Tibial nerve (tissue), 4 donors: ENCODE measurements around the gene KCNJ18. TPM values are rescaled to one million over a fixed set of nuclear protein-coding genes. Genes with fewer than 3 reads are reported as not detected.
"Not testable (repeated sequence)": the region's sequence is repeated elsewhere in the genome, so short reads cannot be mapped to it uniquely, and the experiment has no call there.

ENCODE experiments used
- DNase-seq, 2 donors: peaks; one replicate each; pipeline ENCODE4 v3.0.0-alpha.2; 2019; ENCODE audit warnings: low spot score in 2 of 2
- H3K27ac ChIP-seq, 4 donors: fragments of 200-600 bp; sonication (generic) in 3 of 4; one replicate each; pipeline ENCODE4 v1.5.1; 2017 to 2019; ENCODE audit warnings: mild to moderate bottlenecking in 1 of 4
- H3K27me3 ChIP-seq, 2 donors: fragments of 200-600 bp; sonication (generic) in 1 of 2; one replicate each; pipeline versions ENCODE4 v1.5.1 to v1.6.0; 2017 to 2019
- H3K36me3 ChIP-seq, 3 donors: fragments of 200-600 bp; sonication (generic); one replicate each; pipeline ENCODE4 v1.5.1; 2018 to 2019
- H3K4me1 ChIP-seq, 4 donors: fragments of 200-600 bp; sonication (generic) in 3 of 4; one replicate each; pipeline ENCODE4 v1.5.1; 2017 to 2019
- H3K4me3 ChIP-seq, 4 donors: fragments of 200-600 bp; sonication (generic) in 3 of 4; one replicate each; pipeline ENCODE4 v1.5.1; 2017 to 2019; ENCODE audit warnings: mild to moderate bottlenecking in 1 of 4, moderate library complexity in 1 of 4
- H3K9me3 ChIP-seq, 4 donors: fragments of 200-600 bp; sonication (generic) in 3 of 4; one replicate each; pipeline ENCODE4 v1.5.1; 2017 to 2019
- CTCF ChIP-seq, 5 experiments: fragments of 200-600 bp in 3 of 5; fragments of 450-650 bp in 2 of 5; sonication (generic) in 3 of 5; IDR thresholded peaks; one replicate each; pipeline ENCODE4 v1.5.1; 2016 to 2019; ENCODE audit warnings: antibody characterized with exemption in 5 of 5, mild to moderate bottlenecking in 3 of 5, moderate library complexity in 2 of 5
- EP300 ChIP-seq, 2 donors: sonication (generic); formaldehyde crosslinking; IDR thresholded peaks; one replicate each; pipeline ENCODE4 v1.6.1; 2017; ENCODE audit warnings: antibody characterized with exemption in 2 of 2, mild to moderate bottlenecking in 1 of 2
- POLR2A ChIP-seq, 2 donors: fragments of 450-650 bp; IDR thresholded peaks; one replicate each; pipeline ENCODE4 v1.6.1; 2017; ENCODE audit warnings: antibody characterized with exemption in 2 of 2, mild to moderate bottlenecking in 2 of 2, moderate library complexity in 2 of 2
- WGBS, 2 donors: methylation state at CpG; one replicate each; pipeline ENCODE4 v1.1.5; 2018; 5-methylcytosine and 5-hydroxymethylcytosine counted together
- total RNA-seq, 4 donors: library from RNA; depleted of rRNA; stranded (reverse); fragments of >200 nt; gene quantifications; one replicate each; pipeline ENCODE4 v1.1.0, GENCODE V29; 2016

Gene KCNJ18
- total RNA-seq, 4 donors from 2014 or later, result not detected

GRCh38 chr17:21683897-21684296 lies 8.4 kb upstream of the KCNJ18 start:
- DNase-seq, H3K27ac ChIP-seq, H3K4me3 ChIP-seq, H3K36me3 ChIP-seq, H3K4me1 ChIP-seq, H3K27me3 ChIP-seq: not testable (repeated sequence)
- WGBS, 2 donors, result 79 to 90% methylated on average over 12 to 17 of the region's 18 CpGs
- H3K9me3 ChIP-seq, result peaks cover 0 to 18% (median 0%) of the 10 kb centered on the region in 4 donors

- H3K27me3 ChIP-seq, H3K4me3 ChIP-seq, H3K27ac ChIP-seq, H3K36me3 ChIP-seq, H3K4me1 ChIP-seq, DNase-seq: not testable (repeated sequence)
- 92 to 94% methylated on average over 15 to 18 of the region's 33 CpGs for WGBS, 2 donors
- peaks cover 0 to 18% (median 0%) of the 10 kb centered on the region in 4 donors for H3K9me3 ChIP-seq
These were observed 7.9 kb upstream of the KCNJ18 start for GRCh38 chr17:21684384-21684783.

GRCh38 chr17:21685061-21685795 lies 7.1 kb upstream of the KCNJ18 start:
- not testable (repeated sequence) for H3K4me3 ChIP-seq, H3K4me1 ChIP-seq, H3K27ac ChIP-seq, DNase-seq, H3K27me3 ChIP-seq, H3K36me3 ChIP-seq
- H3K9me3 ChIP-seq, result peaks cover 0 to 15% (median 0%) of the 10 kb centered on the region in 4 donors
- WGBS, 2 donors, result 86 to 88% methylated on average over 38 of the region's 42 CpGs

GRCh38 chr17:21686165-21687015 lies 5.9 kb upstream of the KCNJ18 start:
- DNase-seq, result no peak
- 72 to 74% methylated on average over 23 of the region's 23 CpGs for WGBS, 2 donors
- peaks cover 0 to 14% (median 0%) of the 10 kb centered on the region in 4 donors for H3K9me3 ChIP-seq
- no peaks in the 10 kb centered on the region for H3K36me3 ChIP-seq
- no peak for TF ChIP-seq CTCF (IDR thresholded peaks at IDR 0.05)
- no peak for TF ChIP-seq EP300 (IDR thresholded peaks at IDR 0.05)
- H3K27me3 ChIP-seq, result no peaks in the 10 kb centered on the region
- H3K4me3 ChIP-seq, result no peak overlapping the region
- no peak overlapping the region for H3K27ac ChIP-seq
- H3K4me1 ChIP-seq, result no peaks in the 10 kb centered on the region

- TF ChIP-seq EP300 (IDR thresholded peaks at IDR 0.05) (no peak), POLR2A (IDR thresholded peaks at IDR 0.05) (no peak), CTCF (IDR thresholded peaks at IDR 0.05) (no peak)
- Histone ChIP-seq H3K9me3 (peaks cover 0 to 14% (median 0%) of the 10 kb centered on the region in 4 donors), H3K36me3 (no peaks in the 10 kb centered on the region), H3K4me3 (no peak overlapping the region), H3K27ac (no peak overlapping the region), H3K4me1 (no peaks in the 10 kb centered on the region), H3K27me3 (no peaks in the 10 kb centered on the region)
- no peak for DNase-seq
- WGBS, 2 donors, result 73 to 79% methylated on average over 19 of the region's 19 CpGs
These were observed 5.0 kb upstream of the KCNJ18 start for GRCh38 chr17:21687136-21687953.

- no peak overlapping the region for H3K27ac ChIP-seq
These were observed 3.9 kb upstream of the KCNJ18 start for GRCh38 chr17:21688293-21688949.

More at GRCh38 chr17:21688293-21688949, 3.9 kb upstream of the KCNJ18 start:
- Histone ChIP-seq H3K4me3 (no peak overlapping the region), H3K4me1 (no peaks in the 10 kb centered on the region), H3K27me3 (no peaks in the 10 kb centered on the region), H3K36me3 (no peaks in the 10 kb centered on the region), H3K9me3 (peaks cover 0 to 14% (median 0%) of the 10 kb centered on the region in 4 donors)
- 77 to 84% methylated on average over 11 of the region's 11 CpGs for WGBS, 2 donors
- TF ChIP-seq EP300 (IDR thresholded peaks at IDR 0.05) (no peak), CTCF (IDR thresholded peaks at IDR 0.05) (no peak), POLR2A (IDR thresholded peaks at IDR 0.05) (no peak)
- no peak for DNase-seq
